HEK293T (cell line): ENCODE measurements around the gene DTNBP1.

Source experiments
- ARNT ChIP-seq: fragments of 450-650 bp; IDR thresholded peaks from 2 replicates; pipeline ENCODE4 v1.6.1; 2017; ENCODE audit warnings: mild to moderate bottlenecking
- BHLHE40 ChIP-seq: fragments of 450-650 bp; IDR thresholded peaks from 2 replicates; pipeline ENCODE4 v1.6.1; 2016; ENCODE audit warnings: mild to moderate bottlenecking, moderate library complexity, borderline replicate concordance
- CTBP1 ChIP-seq: fragments of 450-650 bp; IDR thresholded peaks from 2 replicates; pipeline ENCODE4 v1.6.1; 2016; ENCODE audit warnings: borderline replicate concordance
- NFRKB ChIP-seq: fragments of 450-650 bp; IDR thresholded peaks from 2 replicates; pipeline ENCODE4 v1.6.1; 2016; ENCODE audit warnings: mild to moderate bottlenecking, moderate library complexity
- SP1 ChIP-seq: fragments of 450-650 bp; IDR thresholded peaks from 2 replicates; pipeline ENCODE4 v1.6.1; 2017
- SUZ12 ChIP-seq: fragments of 450-650 bp; IDR thresholded peaks from 2 replicates; pipeline ENCODE4 v1.6.1; 2016; ENCODE audit warnings: mild to moderate bottlenecking

DNA sequence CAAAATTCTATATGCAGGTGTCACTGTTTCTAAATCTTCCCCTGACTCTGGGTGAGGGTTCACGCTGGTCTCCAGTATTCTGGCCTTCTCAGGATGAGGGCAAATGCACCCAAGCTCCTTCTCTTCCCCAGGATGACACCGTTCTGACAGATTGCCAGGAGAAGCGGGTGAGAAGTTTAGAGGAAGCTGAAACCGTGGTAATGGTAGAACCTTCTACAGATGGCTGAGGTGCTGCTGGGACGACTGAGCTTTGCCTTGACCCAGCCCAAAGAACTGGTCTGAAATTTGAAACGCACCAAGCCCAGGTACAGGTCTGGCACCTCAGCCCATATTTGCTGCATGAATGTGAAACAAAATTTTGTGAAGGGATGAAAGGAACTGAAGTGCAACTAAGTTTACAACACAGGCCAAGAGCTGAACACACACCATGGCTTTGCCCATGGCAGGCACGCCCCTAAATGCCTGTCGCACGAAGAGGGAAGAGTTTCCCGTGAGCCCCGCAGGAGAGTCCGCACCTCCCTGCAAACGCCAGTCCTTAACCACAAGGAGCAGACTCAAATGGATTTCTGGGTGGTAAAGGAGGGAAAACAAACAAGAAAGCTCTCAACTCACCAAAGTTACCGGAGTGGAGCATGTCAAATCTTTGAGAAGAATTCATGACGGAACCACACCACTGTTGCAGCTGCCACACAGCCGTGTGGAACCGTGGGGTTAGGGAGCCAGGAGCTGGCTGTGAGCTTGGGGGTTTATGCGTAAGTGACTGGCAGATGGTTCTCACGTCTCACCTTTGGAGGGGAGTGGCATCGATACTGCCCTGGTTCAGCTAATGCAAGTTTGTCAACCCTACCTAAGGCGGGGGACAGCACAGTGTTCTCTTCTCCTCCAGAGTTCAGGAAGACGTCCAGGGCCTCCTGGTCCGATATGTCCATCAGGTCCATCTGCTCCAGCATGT lies 138.9 kb downstream of the DTNBP1 start:
- TF ChIP-seq BHLHE40, result no peak
- no peak for TF ChIP-seq SP1
- TF ChIP-seq NFRKB, result no peak
- no peak for TF ChIP-seq SUZ12
- no peak for TF ChIP-seq ARNT
- TF ChIP-seq CTBP1, result no peak
